GM12878 (cell line): Measurements from ENCODE around the gene EP400. TPM values are rescaled to one million over a fixed set of nuclear protein-coding genes. Genes with fewer than 3 reads are reported as not detected.

Source experiments
- ATAC-seq: fragments of 200-7000 bp; cut with Tn5 transposase; 3 replicates; pipeline ENCODE4 v1.9.1; 2020; ENCODE audit warnings: mild to moderate bottlenecking, moderate library complexity
- BruUV-seq: library from RNA; stranded (reverse); fragments of 400-500 nt; replicated peaks from 2 replicates; lab custom pipeline; 2021; lab: Mats Ljungman, UMichigan
- CTCF ChIA-PET: fragments of 300-600 bp; sonication (Branson Sonifier 250); formaldehyde crosslinking; extraction: SDS; loops from one replicate; lab custom pipeline; 2021; ENCODE audit warnings: inconsistent platforms; lab: Yijun Ruan, JAX
- POLR2A ChIA-PET: fragments of 350-600 bp; formaldehyde crosslinking; extraction: SDS; loops from one replicate; lab custom pipeline; 2021; ENCODE audit warnings: inconsistent platforms; lab: Charles Lee
- RAD21 ChIA-PET: fragments of 300-600 bp; sonication (Branson Sonifier 250); formaldehyde crosslinking; loops from one replicate; lab custom pipeline; 2023; ENCODE audit warnings: antibody characterized with exemption; ENCODE audit not compliant: unreplicated experiment; lab: Charles Lee
- SMC1A ChIA-PET: fragments of 300-600 bp; sonication (Branson Sonifier 250); formaldehyde crosslinking; loops from one replicate; lab custom pipeline; 2023; ENCODE audit not compliant: unreplicated experiment, uncharacterized antibody; lab: Charles Lee
- DNase-seq: peaks from one replicate; pipeline ENCODE4 v3.0.0-alpha.2; 2011; ENCODE audit warnings: low read depth, low spot score
- FAIRE-seq: peaks from 3 replicates; lab custom pipeline; 2011; peaks lifted over from hg19 to GRCh38; lab: Jason Lieb, UNC
- H2AFZ ChIP-seq: 2 replicates; pipeline ENCODE4 v1.6.0; 2011; ENCODE audit warnings: low read depth, low read length, control low read depth; ENCODE audit not compliant: control insufficient read depth
- H3K27ac ChIP-seq: 2 replicates; pipeline ENCODE4 v1.5.1; 2011; ENCODE audit warnings: control low read depth; ENCODE audit not compliant: control insufficient read depth, insufficient read depth
- H3K27me3 ChIP-seq, 2 experiments: replicated peaks in 1 of 2; 2 replicates each; pipeline versions ENCODE4 v1.6.0 to v1.6.1; 2011; ENCODE audit warnings: low read length in 1 of 2; ENCODE audit not compliant: control insufficient read depth in 2 of 2, insufficient read depth in 2 of 2
- H3K36me3 ChIP-seq, 2 experiments: 2 replicates each; pipeline ENCODE4 v1.5.1; 2011; ENCODE audit warnings: low read length in 1 of 2; ENCODE audit not compliant: control insufficient read depth in 2 of 2, insufficient read depth in 2 of 2
- H3K4me1 ChIP-seq: 2 replicates; pipeline ENCODE4 v1.6.1; 2011; ENCODE audit warnings: mild to moderate bottlenecking, low read length, moderate library complexity, mixed read lengths; ENCODE audit not compliant: control insufficient read depth, insufficient read depth
- H3K4me2 ChIP-seq: 2 replicates; pipeline ENCODE4 v1.6.0; 2011; ENCODE audit warnings: control low read depth; ENCODE audit not compliant: control insufficient read depth, insufficient read depth
- H3K4me3 ChIP-seq: fragments of 200-600 bp; sonication (generic); 2 replicates; pipeline ENCODE4 v1.5.1; 2016
- H3K79me2 ChIP-seq: 2 replicates; pipeline ENCODE4 v1.6.0; 2011; ENCODE audit warnings: low read length; ENCODE audit not compliant: control insufficient read depth, insufficient read depth
- H3K9ac ChIP-seq: 2 replicates; pipeline ENCODE4 v1.8.0; 2011; ENCODE audit warnings: low read length, control low read depth, mixed read lengths; ENCODE audit not compliant: control insufficient read depth, insufficient read depth
- H3K9me3 ChIP-seq: replicated peaks from 3 replicates; pipeline ENCODE4 v1.5.1; 2011; ENCODE audit warnings: mild to moderate bottlenecking, low read length; ENCODE audit not compliant: control insufficient read depth, insufficient read depth
- H4K20me1 ChIP-seq: 2 replicates; pipeline ENCODE4 v1.6.0; 2011; ENCODE audit not compliant: control insufficient read depth, insufficient read depth
- CREB1 ChIP-seq: IDR thresholded peaks from 2 replicates; pipeline ENCODE4 v1.6.1; 2012; ENCODE audit warnings: low read depth, mild to moderate bottlenecking, inconsistent platforms
- IRF5 ChIP-seq: fragments of 450-650 bp; IDR thresholded peaks from 2 replicates; pipeline ENCODE4 v1.6.1; 2017; ENCODE audit warnings: borderline replicate concordance
- KDM1A ChIP-seq: fragments of 200-600 bp; sonication (generic); IDR thresholded peaks from 2 replicates; pipeline ENCODE4 v1.6.1; 2016; ENCODE audit warnings: borderline replicate concordance
- LARP7 ChIP-seq: fragments of 450-650 bp; IDR thresholded peaks from 2 replicates; pipeline ENCODE4 v1.6.1; 2017; ENCODE audit warnings: mild to moderate bottlenecking
- NFIC ChIP-seq: IDR thresholded peaks from 2 replicates; pipeline ENCODE4 v1.6.1; 2012; ENCODE audit warnings: low read depth, mild to moderate bottlenecking, inconsistent platforms, low read length, moderate library complexity
- RELB ChIP-seq: fragments of 450-650 bp; IDR thresholded peaks from 2 replicates; pipeline ENCODE4 v1.6.1; 2017; ENCODE audit warnings: low read depth, mild to moderate bottlenecking, moderate library complexity
- RUNX3 ChIP-seq: IDR thresholded peaks from 2 replicates; pipeline ENCODE4 v1.6.1; 2012; ENCODE audit warnings: low read length, inconsistent platforms
- STAT1 ChIP-seq: fragments of 450-650 bp; conservative IDR thresholded peaks from 2 replicates; pipeline ENCODE4 v1.6.1; 2014; ENCODE audit warnings: antibody characterized with exemption, mild to moderate bottlenecking
- ZBED1 ChIP-seq: IDR thresholded peaks from 2 replicates; pipeline ENCODE4 v1.6.1; 2016; ENCODE audit warnings: borderline replicate concordance
- ZNF207 ChIP-seq: fragments of 450-650 bp; IDR thresholded peaks from 2 replicates; pipeline ENCODE4 v1.6.1; 2014; ENCODE audit warnings: antibody characterized with exemption, mild to moderate bottlenecking, borderline replicate concordance
- WGBS: methylation state at CpG from one replicate; pipeline ENCODE4 v1.1.6; 2016; ENCODE audit warnings: low lambda C conversion rate; ENCODE audit not compliant: insufficient replicate concordance, insufficient coverage; ENCODE audit errors: missing lambda C conversion rate; 5-methylcytosine and 5-hydroxymethylcytosine counted together
- in situ Hi-C: fragments of 300-500 bp; cut with MboI; formaldehyde crosslinking; loops from 9 replicates; pipeline ENCODE4 v1.14.3; 2018; ENCODE audit warnings: mixed read lengths
- intact Hi-C: fragments of 100-400 bp; cut with micrococcal nuclease; formaldehyde crosslinking; loops from one replicate; pipeline ENCODE4 v1.14.2; 2022; ENCODE audit not compliant: unreplicated experiment
- polyA plus RNA-seq, 11 experiments: library from polyadenylated mRNA; depleted of rRNA in 4 of 11; unstranded in 6 of 11; stranded (reverse) in 5 of 11; fragments of >200 nt; fragmentation: Nextera tagmentation in 4 of 11; fragmentation: Illumina TruSeq in 1 of 11; extraction: Ambion mirVana in 4 of 11; extraction: Trizol in 1 of 11; gene quantifications; 1 replicate in 1 of 11; 2 replicates in 10 of 11; pipeline versions ENCODE4 v1.2.1 to v1.2.3, GENCODE V29; 2011 to 2016; ENCODE audit warnings: inconsistent platforms in 2 of 11, missing spikeins in 2 of 11, low read depth in 1 of 11
- total RNA-seq, 4 experiments: library from RNA; depleted of rRNA in 3 of 4; stranded (reverse); fragments of >200 nt in 3 of 4; fragmentation: Illumina TruSeq in 1 of 4; extraction: Trizol in 1 of 4; gene quantifications; 2 replicates each; pipeline versions ENCODE4 v1.2.1 to v1.2.3, GENCODE V29; 2013 to 2021

EP400 gene
- total and polyA plus RNA-seq, 10 of the 15 experiments (the other 5 are each of a cell fraction or from before 2014, with no cell fraction given) = 3.8 to 44.2 (median 8.4) TPM

GRCh38 chr12:132057691-132058090, 107.9 kb downstream of the EP400 start:
- no peak overlapping the region for H3K27ac ChIP-seq
- H3K79me2 ChIP-seq = no peaks in the 10 kb centered on the region
- ChIA-PET CTCF (interaction anchor here (1.2 kb wide), 1 partner anchor 10 kb away, joined by 3 read pairs; no protein-coding TSS in a partner anchor), POLR2A (no interaction called here), RAD21 (interaction anchor here (1.5 kb wide), 1 partner anchor 13 kb away, joined by 7 read pairs; no protein-coding TSS in a partner anchor), SMC1A (interaction anchor here (1.8 kb wide), 1 partner anchor 13 kb away, joined by 13 read pairs; no protein-coding TSS in a partner anchor)
- no peak overlapping the region for H3K9ac ChIP-seq
- no peak overlapping the region for H3K4me2 ChIP-seq
- 90% methylated on average over 5 of the region's 5 CpGs for WGBS
- ATAC-seq (no peak), DNase-seq (no peak), FAIRE-seq (no peak)
- H4K20me1 ChIP-seq = no peaks in the 10 kb centered on the region
- no peaks in the 10 kb centered on the region for H3K9me3 ChIP-seq
- H2AFZ ChIP-seq = no peak overlapping the region
- in situ Hi-C loops (no loop called here), intact Hi-C loops (no loop called here)
- TF ChIP-seq STAT1 = no peak
- no peak for TF ChIP-seq ZBED1
- no peak for TF ChIP-seq NFIC
- TF ChIP-seq RUNX3 = no peak
- no peak for TF ChIP-seq IRF5
- TF ChIP-seq KDM1A = no peak
- no peak for TF ChIP-seq RELB
- TF ChIP-seq CREB1 = no peak
- TF ChIP-seq LARP7 = no peak
- no peak for TF ChIP-seq ZNF207
- H3K4me1 ChIP-seq = peaks cover 17% of the 10 kb centered on the region
- H3K4me3 ChIP-seq = no peak overlapping the region
- H3K36me3 ChIP-seq = peaks cover 24% of the 10 kb centered on the region in 2 experiments
- no TSS peak for BruUV-seq
- H3K27me3 ChIP-seq = no peaks in the 10 kb centered on the region
